Tibial nerve (tissue), 3 donors: ENCODE results near the gene DPYSL4.

Experiments
- CTCF ChIP-seq, 5 experiments: fragments of 200-600 bp in 3 of 5; fragments of 450-650 bp in 2 of 5; sonication (generic) in 3 of 5; IDR thresholded peaks; one replicate each; pipeline ENCODE4 v1.5.1; 2016 to 2019; ENCODE audit warnings: antibody characterized with exemption in 5 of 5, mild to moderate bottlenecking in 3 of 5, moderate library complexity in 2 of 5
- POLR2A ChIP-seq, 2 donors: fragments of 450-650 bp; IDR thresholded peaks; one replicate each; pipeline ENCODE4 v1.6.1; 2017; ENCODE audit warnings: antibody characterized with exemption in 2 of 2, mild to moderate bottlenecking in 2 of 2, moderate library complexity in 2 of 2

- no peak for TF ChIP-seq CTCF (IDR thresholded peaks at IDR 0.05)
- no peak for TF ChIP-seq POLR2A (IDR thresholded peaks at IDR 0.05)
Observed at GRCh38 chr10:132175907-132176581, 10.7 kb upstream of the DPYSL4 start.
